Left renal cortex interstitium (tissue), 4 donors: ENCODE results near the gene TEX29. TPM values are rescaled to one million over a fixed set of nuclear protein-coding genes. Genes with fewer than 3 reads are reported as not detected.

Experiments
- DNase-seq, 4 donors: peaks; one replicate each; pipeline ENCODE4 v3.0.0-alpha.2; 2013; ENCODE audit warnings: low read depth in 4 of 4, low spot score in 2 of 4, missing footprints in 1 of 4
- polyA plus RNA-seq, 4 donors: library from polyadenylated mRNA; unstranded; fragments of 120-200 nt; gene quantifications; one replicate each; pipeline ENCODE4 v1.2.1, GENCODE V29; 2013; ENCODE audit not compliant: insufficient read length in 4 of 4

Gene TEX29
- polyA plus RNA-seq, 4 donors = 0.48 to 0.71 (median 0.64) TPM

DNA sequence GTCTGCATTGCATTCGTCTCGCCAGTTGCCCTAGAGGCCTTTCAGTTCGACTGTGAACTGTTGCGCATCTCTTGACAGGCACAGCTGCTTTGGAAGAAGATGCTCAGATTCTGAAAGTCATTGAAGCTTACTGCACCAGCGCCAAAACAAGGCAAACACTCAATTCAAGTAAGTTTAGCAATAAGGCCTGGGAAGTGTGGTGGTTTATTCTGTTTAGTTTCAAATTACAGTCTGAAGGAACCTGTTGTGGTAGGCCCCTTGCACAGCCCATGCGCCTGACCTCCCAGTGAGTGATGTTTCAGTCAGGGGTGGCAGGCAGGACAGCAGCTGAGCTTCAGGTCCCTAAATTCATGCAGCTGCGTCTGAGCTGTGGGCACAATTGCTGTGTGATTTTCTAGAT is 32.2 kb upstream of the TEX29 start:
- DNase-seq = no peak

DNA sequence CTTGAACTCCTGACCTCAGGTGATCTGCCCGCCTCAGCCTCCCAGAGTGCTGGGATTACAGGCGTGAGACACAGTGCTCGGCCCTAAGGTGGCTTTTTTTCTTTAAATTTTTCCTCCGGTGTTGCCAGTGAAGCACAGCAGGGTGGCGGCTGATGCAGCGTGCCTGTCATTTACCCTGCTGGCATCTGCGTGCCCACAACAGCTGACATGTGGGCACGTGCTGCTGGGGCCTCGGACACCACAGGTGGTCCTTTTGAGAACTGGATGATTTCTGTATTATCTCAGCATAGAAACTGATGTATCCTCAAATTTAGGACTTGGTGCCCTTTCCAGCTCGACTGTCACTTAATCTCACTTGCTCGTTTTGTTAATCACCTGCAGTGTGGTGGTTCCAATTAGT is 31.2 kb upstream of the TEX29 start:
- no peak for DNase-seq

DNA sequence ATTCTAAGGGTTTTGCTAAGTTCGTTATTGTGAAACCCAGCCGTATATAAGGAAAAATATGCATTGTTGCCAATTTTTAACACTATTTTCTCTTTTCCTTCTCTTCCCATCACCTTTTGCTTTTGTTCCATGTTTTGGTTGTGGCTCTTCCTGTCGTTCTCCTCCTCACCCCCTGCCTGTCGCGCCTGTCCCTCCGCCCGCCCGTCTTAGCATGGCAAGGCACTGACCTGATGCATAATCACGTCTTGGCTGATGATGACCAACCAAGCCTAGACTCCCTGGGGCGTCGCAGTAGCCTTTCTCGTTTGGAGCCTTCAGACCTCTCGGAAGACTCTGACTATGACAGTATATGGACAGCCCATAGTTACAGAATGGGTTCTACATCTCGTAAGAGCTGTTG is 28.5 kb upstream of the TEX29 start:
- no peak for DNase-seq

DNA sequence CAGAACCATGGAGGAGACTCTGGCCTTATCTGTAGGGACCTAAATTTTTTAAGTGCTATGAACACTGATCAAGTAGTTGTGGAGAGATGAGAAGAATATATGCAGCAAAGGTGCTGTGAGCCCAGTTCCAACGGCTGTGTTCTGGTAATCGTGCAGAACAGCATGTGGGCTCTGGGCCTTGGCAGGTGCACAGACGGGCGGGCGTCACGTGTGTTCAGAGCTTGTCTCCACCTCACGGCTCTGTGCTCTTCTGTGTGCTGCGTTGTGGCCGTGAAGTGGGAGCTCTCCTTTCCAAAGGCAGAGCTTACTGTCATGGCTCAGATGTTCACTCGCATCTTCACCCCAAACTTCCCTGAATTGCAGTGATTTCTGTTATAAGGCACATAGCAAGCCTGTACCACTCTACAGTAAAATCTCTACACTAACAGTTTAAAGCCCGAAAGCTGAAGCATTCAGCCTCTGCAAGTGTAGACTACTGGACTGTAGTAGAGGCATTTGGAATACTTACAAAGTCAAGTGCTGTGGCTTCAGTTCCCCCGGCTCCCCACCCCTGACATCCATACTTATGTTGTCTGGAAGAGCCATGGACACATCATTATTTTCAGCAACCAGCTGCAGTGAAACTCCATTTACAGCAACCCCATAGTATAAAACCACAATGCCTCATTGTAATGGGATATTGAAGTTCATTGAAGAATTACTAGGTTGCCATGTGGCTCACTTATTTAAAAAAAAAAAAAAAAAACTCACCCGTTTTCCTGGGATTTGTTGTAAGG is 27.5 kb upstream of the TEX29 start:
- no peak for DNase-seq

DNA sequence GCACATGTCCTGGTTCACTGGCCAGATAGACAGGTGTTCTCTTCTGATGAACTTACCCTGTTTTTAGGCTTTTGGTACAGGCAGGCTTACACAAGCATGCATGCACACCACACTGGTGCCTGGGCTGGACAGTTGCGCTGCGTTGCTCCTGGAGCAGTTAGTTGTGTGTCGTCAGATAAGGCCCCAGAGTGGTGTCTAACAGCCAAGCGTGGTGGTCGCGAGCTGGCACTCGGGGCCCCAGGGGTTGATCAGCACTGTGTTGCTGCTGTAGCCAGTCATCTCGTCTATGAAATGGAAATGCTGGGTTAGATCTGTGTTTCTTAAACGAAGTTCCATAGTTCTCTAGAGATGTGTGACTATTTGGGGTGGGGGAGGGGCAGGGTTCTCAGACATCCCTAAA is 24.6 kb upstream of the TEX29 start:
- no peak for DNase-seq

DNA sequence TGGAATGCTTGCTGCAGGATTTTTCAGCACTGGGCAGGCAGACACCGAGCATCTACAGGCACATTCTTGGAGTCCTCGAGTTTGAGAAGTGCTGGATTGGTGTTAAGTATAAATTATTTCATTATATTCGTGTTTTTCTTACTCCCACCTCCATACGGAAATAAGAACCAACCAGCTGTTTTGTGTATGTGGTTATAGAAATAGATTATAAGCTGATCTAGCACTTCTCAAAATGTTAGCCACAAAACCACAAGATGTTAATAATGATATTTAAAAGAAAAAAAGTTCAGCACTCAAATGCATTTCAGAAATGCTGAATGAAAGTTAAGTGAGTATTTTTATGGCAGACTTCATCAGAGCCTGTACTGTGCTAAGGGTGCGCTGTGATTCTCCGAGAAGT is 24.0 kb upstream of the TEX29 start:
- no peak for DNase-seq

DNA sequence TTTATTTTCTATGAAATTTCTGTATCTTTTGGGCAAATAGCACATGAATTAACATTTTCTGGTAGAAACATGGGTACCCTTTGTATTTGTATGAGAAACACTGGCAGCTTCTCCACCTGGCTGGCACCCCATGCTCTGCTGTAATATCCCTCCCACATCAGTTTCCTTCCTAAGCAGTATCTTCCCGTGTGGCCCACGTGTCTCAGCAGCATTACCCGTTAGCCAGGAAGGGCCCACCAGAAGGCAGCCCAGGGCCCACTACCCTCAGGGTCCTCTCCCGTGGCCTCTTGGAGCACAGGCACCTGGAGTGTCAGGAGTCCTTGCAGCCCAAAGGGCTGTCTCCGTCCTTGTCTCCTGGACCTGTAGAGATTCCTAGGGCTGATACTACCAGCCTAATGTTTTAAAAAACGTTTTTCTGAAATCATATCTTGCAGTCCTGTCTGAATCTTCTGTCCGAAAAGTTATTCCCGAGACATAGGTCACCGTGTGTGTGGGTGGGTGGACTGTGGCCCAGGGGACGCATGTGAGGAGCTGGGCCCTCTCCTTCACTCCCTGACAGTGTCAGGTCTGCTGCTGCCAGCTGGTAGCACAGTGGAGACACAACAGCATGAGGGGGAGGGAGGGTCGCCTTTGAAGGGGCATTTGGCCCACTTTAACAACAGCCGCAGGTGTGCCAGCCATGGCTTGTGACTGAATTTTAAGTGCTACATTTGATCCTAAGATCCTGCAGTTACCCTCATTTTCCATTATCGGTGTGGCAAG is 22.0 kb upstream of the TEX29 start:
- DNase-seq = no peak

DNA sequence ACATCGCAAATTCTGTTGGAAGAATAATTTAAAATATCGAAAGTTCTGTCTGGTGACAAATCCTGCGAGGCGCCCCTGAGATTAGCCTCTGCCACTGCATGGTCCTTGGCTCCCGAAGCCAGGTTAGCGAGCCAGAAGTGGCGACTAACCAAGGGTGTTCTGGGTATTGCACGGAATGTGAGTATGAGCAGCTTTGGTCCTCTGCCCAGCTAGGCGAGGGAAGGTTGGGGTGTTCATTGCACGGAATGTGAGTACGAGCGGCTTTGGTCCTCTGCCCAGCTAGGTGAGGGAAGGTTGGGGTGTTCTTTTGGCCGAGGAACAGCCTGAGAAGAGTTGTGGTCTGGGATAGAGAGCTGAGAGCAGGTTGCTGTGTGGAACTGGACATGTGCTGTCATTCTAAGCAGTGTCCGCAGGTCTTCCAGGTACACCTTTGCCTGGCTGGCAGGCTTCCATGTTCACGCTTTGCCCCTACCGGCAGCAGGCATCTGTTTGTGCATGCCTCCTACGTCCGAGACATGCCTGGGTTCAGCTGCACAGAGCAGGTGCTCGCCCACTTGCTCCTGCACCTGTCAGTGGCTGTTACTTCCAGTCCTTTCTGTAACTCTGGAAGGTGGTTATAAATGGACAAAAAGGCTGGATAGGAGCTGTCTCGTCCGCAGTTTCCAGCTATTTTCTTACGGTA is 18.3 kb upstream of the TEX29 start:
- DNase-seq = no peak

DNA sequence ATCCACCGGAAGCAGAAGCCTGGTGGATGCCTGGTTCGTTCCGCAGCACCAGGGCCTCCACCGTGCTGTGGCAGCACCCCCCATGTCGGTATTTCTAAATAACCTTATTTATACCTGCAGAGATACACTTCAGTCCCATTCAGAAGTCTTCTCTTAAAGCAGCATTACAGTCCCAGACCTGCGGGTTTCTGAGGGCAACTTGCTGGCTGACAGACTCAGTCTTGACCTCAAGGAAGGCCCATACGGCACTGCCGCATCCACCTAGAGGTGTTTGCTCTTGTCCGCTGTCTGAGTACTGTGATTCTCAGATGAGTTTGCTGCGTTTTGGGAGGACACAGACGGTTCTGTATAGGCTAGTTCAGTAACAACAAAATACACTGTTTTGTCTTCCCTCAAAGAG is 16.9 kb upstream of the TEX29 start:
- DNase-seq = no peak

DNA sequence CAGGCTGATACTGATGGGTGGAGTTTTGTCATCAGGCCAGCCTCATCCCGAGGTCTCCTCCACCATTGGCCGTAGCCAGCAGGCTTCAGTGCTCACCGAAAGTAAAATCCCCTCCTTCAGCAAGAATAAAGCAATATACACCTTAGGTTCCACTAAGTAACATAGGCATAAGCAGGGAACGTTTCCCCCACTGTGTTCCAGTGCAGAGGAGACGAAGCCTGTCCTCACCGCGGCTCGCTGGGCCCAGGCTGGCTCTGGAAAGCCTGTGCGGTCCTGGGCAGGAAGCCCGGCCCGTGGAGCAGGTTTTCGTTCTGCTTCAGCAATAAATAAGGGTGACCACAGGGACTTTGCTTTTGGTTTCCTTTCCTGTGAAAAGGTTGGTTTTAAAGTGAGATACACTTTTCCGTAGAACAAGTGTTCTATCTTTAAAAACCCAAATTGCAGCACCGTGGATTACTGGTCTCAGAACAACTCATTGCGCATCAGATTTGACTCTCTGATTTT is 16.3 kb upstream of the TEX29 start:
- no peak for DNase-seq

DNA sequence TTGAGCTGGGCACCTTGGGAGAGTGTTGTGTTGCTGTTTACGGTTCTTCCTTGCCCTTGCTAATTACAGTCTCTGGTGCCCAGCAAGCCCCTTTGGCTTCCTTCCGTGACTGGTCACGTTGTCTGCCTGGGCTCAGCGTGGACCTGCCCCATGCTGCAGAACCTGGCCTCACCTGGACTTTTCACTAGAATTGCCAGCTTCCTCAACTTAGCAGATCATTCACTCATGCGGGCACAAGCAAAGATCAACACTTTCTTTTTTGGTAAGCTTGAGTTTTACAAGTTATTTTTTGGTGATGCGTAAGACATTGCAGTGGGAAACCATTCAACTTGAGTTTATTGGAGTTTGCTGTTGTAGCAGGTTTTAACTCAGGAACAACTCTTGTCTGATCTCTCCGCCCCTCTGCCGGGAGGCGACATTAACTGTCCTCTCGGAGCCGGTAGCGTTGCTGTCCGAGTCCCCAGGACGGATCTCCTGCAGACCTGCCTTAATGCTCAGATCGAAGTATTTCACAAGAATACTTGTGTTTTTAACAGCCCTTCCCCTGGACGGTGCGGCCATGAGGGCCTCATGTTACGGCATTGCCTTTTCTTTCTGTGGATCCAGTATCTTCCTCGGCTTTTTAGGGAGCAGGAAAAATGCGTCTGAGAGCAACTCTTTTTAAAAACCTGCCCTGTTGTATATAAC is 15.7 kb upstream of the TEX29 start:
- DNase-seq = no peak

DNA sequence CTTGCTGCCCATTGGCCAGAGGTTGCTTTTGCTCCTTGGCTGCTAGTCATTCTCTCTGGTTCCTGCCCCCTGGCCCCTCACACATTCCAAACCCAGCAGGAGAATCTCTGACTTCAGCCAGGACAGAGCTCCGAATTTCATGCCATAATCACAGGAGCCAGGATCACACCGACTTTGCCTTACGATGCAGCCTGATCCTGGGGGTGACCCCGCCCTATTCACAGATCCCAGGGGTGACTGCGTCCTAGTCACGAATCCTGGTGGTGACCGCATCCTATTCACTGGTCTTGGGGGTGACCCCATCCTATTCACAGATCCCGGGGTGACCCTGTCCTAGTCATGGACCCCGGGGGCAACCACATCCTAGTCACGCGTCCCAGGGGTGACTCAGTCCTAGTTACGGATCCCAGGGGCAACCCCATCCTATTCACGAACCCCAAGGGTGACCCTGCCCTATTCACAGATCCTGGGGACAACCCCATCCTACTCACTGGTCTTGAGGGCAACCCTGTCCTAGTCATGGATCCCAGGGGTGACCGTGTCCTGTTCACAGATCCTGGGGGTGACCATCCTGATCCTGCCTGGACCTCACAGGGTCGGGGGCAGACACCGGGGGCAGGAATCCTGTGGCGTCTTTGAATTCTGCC is 7.4 kb upstream of the TEX29 start:
- no peak for DNase-seq

DNA sequence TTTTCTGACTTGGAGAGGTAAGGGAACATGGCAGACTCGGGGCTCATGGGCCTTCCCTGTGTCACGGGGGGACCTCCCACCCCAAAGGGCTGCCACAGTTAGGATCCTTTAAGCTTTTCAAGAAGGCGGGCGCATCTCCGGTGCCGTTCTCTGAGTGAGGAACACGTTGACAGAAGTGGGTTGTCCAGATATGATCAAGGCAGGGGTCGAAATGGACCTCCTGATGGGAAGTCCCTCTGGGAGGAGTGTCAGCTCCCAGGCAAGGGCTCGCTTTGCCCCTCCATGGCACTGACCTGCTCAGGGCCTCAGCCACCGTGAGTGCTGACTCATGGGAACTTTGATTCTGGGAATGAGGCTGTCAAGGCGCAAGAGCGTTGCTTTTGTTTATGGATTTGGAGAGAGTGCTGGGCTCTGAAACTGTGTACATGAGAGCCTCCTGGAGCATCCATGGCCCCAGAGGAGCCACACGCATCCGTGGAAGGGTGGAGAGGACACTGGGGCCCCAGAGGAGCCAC is 6.5 kb upstream of the TEX29 start:
- no peak for DNase-seq

DNA sequence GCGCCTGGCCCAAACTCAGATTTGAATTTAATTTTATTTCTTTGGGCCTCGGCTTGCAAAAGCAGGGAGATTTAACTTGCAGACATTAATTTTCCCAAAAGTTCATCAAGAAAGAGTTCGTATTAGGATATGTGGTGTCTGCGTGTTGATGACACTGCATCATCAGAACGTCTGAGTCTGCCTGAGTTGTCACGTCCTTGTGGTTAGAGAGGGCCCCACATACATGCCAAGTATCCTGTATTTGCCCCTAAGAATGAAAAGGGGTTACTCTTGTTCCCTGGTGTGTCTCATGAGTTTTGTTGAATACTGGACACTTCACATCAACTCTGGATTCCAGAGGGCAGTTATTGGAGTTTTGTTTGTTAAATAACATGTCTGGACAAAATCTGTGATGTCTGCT is 5.6 kb upstream of the TEX29 start:
- DNase-seq = no peak

DNA sequence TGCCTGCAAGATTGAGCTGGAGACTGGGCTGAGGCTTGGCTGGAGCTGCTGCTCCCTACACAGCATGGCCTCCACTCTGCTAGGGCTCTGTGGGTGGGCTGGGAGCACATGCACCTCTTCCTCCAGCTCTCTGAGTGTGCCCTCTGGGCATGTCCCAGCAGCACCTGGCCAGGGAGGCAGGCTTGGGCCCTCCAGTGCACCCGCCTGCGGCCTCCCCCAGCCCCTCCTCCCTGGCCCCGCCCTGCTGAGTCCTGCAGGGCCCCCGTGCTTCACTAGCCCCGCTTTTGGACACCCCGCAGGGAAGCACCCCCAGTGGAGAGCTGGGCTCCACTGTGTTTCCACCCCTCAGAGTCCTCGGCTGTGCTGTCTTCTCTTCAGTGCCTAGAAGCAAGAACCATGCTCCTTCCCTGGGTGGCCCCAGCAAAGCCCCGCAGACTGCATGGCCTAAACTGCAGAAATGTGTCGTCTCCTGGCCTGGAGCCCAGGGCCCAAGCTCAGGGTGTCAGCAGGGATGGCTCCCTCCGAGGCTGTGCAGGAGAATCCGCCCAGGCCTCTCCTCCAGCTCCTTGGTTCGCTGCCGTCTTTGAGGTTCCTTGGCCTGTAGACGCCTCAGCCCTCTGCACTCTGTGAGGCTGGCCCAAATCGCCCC is 5.0 kb upstream of the TEX29 start:
- DNase-seq = no peak

DNA sequence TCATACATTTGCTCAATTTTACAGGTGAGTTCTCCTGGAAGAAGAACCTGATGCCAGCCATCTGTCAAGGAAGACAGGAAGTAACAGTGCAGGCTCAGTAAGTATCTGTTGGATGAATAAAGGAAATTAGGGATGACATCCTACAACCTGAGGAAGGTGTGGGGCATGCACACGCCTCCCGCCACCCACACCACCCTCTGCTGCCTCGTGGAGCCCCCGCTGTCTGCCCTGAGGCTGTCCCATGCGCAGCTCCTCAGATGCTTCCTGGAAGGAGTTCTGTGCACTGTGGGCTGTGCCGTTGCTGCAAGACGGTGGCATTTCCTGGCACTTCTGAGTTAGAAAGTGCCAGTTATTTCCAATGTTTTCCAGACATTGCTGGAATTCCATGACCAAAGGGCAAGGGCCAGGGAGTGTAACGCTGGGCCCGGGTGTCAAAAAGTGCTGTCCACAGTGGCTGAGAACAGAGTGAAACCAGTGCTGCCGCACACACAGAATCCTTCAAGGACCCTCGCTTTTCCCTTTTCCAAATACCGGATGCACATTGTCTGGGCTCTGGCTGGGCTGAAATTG is 4.2 kb upstream of the TEX29 start:
- DNase-seq = no peak

DNA sequence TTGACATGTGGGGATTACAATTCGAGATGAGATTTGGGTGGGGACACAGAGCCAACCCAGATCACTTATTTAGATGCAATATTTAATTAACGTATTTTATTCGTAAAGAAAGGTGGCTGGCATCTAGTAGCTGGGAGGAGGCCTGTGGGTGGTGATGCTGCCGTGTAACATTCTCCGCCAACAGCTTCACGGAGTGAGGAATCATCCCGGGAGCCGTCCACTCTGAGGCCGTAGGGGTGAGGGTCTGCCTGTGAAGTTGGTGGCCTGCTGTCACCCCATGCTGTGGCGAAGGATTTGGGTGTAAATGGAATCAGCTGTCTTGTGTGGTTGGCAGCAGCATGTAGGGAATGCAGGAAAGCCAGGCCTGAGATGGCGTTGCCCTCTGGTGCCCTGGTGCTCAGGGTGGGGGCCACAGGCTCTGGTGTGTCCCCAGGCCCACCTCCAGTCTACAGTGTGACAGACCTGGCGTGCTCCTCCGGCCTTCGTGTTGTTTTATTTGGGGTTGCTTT is 3.3 kb upstream of the TEX29 start:
- DNase-seq = no peak

DNA sequence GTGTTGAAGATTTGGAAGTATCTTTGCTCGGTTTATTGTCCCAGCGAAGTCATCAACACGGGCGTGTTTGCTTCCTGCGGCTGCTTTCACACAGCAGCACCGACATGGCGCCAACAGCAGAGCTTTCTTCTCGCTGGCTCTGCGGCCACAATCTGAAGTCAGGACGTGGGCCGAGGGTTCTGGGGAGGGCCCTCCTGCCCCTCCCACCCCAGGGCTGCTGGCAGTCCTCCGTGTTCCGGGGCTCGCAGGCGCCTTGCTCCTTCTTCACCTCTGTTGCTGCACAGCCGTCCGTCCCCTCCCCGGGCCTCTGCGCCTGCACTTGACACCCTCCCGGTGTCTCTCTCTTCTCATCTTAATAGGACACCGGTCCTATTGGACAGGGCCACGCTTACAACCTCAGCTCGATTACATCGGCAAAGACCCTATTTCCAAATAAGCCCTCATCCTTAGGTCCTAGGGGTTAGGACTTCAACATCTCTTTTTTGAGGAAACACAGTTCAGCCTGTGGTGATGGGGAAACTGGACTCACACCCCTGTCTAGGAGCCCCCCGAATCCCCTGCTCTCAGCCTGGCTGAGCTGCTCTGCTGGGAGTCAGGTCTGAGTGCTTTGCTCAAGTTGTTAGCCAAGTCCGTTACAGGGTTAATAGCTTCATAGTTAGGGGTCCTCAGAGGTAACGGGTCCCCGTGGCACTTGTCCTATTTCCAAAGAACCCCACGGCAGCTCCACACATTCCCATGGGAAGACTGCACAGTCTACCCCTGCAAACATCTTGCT is 2.7 kb upstream of the TEX29 start:
- DNase-seq = no peak
